Astrocyte of the cerebellum (primary cell): ENCODE data around the gene SUCLA2.

Experiments used
- DNase-seq: peaks from one replicate; pipeline ENCODE4 v3.0.0-alpha.2; 2011; ENCODE audit warnings: low read depth
- H3K4me3 ChIP-seq: 2 replicates; pipeline ENCODE4 v1.5.1; 2011; ENCODE audit warnings: mild to moderate bottlenecking, low read depth, low read length, moderate library complexity
- in situ Hi-C: cut with HindIII; loops from 2 replicates; pipeline ENCODE4 v1.10.0; 2017; ENCODE audit warnings: low sequenced_read_pairs
- TF ChIP-seq, protein P1 (sequence below): IDR thresholded peaks from 2 replicates; pipeline ENCODE4 v1.5.1; 2012; ENCODE audit warnings: low read length, low read depth, moderate library complexity, mild to moderate bottlenecking; ENCODE audit errors: missing control alignments

The SUCLA2 gene

DNA sequence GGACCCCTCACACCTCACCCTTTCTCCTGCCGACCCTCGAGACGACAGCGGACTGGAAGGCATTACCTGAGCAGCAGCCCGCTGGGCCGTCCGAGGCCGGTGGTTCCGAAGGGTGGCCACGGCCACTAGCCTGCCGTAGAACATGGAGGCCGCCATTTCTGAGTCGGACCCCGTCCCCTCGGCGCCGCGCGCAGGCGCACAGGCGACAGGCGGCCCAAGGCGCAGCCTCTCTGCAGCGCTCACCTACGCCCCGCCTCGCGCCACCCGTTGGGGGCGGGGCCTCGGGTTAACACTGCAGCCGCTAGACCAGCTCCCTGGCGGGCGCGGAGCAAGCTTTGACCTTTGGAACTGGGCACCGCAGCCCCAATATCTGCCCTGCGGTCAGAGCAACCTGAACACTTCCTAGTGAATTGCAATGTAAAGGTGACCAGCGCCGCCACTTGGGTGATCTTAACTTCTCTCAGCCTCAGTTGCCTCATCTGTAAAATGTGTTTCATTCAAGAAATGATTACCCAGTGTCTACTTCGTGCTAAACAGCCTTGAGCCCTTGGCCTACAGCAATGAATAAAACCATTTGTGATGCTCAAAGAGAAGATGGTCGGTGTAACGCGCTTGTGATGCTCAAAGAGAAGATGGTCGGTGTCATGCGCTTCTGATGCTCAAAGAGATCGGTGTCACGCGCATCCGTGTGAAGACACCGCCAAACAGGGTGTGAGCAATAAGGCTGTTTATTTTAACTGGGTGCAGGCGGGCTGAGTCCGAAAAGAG is at the start of gene SUCLA2:
Gene SUCLA2, minus strand, starts transcription at position 160 of the 768 bp plus-strand sequence. Its CDS starts 4 bp downstream, at position 156.
- H3K4me3 ChIP-seq: peak within 1 kb of the TSS; percentile 99
- TF ChIP-seq, protein P1, sequence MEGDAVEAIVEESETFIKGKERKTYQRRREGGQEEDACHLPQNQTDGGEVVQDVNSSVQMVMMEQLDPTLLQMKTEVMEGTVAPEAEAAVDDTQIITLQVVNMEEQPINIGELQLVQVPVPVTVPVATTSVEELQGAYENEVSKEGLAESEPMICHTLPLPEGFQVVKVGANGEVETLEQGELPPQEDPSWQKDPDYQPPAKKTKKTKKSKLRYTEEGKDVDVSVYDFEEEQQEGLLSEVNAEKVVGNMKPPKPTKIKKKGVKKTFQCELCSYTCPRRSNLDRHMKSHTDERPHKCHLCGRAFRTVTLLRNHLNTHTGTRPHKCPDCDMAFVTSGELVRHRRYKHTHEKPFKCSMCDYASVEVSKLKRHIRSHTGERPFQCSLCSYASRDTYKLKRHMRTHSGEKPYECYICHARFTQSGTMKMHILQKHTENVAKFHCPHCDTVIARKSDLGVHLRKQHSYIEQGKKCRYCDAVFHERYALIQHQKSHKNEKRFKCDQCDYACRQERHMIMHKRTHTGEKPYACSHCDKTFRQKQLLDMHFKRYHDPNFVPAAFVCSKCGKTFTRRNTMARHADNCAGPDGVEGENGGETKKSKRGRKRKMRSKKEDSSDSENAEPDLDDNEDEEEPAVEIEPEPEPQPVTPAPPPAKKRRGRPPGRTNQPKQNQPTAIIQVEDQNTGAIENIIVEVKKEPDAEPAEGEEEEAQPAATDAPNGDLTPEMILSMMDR: no peak
- peak; percentile 63 for DNase-seq
- in situ Hi-C loops: no loop called here

DNA sequence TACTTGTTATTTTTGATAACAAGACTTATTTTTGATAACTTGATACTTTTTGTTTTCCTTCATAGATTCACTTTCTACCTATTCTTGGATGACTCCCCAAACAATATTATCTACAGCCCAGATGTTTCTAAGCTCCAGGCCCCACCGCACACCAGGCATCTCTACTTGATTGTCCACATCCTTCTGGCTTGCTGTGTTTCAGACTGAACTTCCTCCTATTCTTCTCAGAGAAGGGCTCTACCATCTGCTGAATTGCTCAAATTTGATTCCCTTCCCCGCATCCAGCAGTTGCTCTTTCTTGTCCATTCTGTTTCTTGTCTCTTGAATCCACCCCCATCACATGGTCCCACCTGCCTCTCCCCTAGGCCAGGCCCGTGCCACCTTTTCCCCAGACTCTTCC is 49.5 kb upstream of the SUCLA2 start:
- in situ Hi-C loops: no loop called here
- no peak for DNase-seq
- no peak overlapping the region for H3K4me3 ChIP-seq
- TF ChIP-seq, protein P1: no peak

DNA sequence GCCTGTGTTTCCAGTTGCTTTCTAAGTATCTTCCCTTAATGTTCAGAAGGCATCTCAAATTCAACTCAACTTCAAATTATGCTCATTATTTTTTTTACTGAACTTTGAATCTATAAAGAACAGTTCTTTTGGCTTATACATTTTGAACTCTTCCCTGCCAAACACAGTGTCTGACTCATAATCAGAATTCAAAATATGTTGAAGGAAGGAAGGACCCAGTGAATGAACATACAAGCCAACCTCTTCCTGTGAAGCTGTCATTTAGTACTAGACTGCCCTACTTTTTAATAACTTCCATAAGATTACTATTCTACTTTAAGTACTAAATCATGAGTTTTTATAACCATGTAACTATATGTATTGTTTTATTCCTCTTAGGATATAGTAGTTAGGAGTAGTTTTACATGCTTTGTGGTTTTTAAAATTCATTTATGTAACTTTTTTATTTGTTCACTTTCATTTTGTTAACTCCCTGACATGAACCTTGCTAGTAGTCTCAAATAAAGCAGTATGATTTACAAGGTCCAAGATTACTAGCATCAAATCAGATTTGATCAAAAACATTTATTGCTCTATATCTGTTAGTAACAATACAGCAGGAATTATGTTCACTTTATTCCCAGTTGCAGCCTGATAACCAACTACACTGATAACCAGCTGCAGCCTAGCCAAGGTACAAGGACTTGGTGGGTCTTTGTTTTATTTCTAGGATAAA is 42.9 kb upstream of the SUCLA2 start:
- in situ Hi-C loops: no loop called here
- DNase-seq: peak; percentile 42
- TF ChIP-seq, protein P1: no peak
- no peak overlapping the region for H3K4me3 ChIP-seq

DNA sequence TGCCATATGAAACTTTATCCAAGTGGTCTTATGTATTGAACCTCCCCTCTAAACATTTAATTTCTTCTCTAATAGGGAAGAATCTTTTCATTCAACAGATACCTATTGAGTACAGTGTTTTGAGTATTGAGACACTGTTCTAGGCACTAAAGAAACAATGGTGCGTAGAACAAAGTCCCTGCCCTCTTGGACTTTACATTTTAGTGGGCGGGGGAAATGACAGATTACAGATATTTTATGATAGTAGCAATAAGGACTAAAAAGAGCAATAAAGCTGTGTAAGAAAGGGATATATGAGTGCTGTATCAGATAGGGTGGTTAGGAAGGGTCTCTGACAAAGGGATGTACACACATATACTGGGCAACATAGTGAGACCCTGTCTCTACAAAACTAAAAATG is 41.8 kb upstream of the SUCLA2 start:
- TF ChIP-seq, protein P1: no peak
- in situ Hi-C loops: no loop called here
- no peak overlapping the region for H3K4me3 ChIP-seq
- no peak for DNase-seq

DNA sequence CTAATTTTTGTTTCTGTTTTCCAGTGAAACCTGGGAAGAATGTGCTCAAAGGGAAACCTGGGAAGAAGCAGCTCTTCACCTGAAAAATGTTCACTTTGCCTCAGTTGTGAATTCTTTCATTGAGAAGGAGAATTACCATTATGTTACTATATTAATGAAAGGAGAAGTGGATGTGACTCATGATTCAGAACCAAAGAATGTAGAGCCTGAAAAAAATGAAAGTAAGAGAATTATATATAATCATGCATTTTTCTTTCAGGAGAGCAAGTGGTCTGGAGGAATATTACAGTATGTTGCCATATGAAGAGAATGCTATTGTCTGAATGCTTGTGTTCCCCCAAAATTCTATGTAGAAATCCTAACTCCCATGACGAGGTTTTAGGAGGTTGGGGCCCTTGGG is 39.8 kb upstream of the SUCLA2 start:
- TF ChIP-seq, protein P1: no peak
- DNase-seq: no peak
- in situ Hi-C loops: no loop called here
- H3K4me3 ChIP-seq: no peak overlapping the region

DNA sequence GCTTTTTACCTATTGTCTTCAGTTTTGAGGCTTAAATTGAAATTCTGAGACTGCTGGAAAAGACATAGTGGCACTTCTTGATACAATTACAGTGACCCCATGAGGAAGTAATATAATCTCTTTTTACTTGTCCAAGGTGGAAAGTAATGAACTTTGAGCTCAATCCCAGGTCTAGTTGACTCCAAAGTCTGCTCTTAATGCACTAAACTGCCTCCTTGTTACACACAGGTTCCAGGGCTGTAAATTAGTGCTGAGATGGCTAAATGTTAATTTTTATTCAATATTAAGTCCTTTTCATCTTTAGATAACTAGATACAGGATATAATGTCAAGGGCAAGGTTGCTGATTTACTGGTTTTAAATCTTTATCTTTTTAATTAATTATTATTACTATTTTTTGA is 39.0 kb upstream of the SUCLA2 start:
- H3K4me3 ChIP-seq: no peak overlapping the region
- no peak for DNase-seq
- in situ Hi-C loops: no loop called here
- TF ChIP-seq, protein P1: no peak
